Sigmoid colon (tissue), 7 donors: ENCODE results near the gene LRIT2. TPM values are rescaled to one million over a fixed set of nuclear protein-coding genes. Genes with fewer than 3 reads are reported as not detected.

Experiments used
- DNase-seq: peaks from one replicate; pipeline ENCODE4 v3.0.0-alpha.2; 2019
- H3K27ac ChIP-seq, 4 donors: fragments of 200-600 bp; sonication (generic); one replicate each; pipeline ENCODE4 v1.5.1; 2016 to 2019; ENCODE audit warnings: mild to moderate bottlenecking in 1 of 4
- H3K27me3 ChIP-seq, 3 donors: fragments of 200-600 bp; sonication (generic); one replicate each; pipeline ENCODE4 v1.5.1; 2019; ENCODE audit warnings: mild to moderate bottlenecking in 1 of 3
- H3K36me3 ChIP-seq, 4 donors: fragments of 200-600 bp; sonication (generic); one replicate each; pipeline ENCODE4 v1.5.1; 2016 to 2019
- H3K4me1 ChIP-seq, 4 donors: fragments of 200-600 bp; sonication (generic); one replicate each; pipeline ENCODE4 v1.5.1; 2017 to 2019
- H3K4me3 ChIP-seq, 4 donors: fragments of 200-600 bp; sonication (generic); one replicate each; pipeline ENCODE4 v1.5.1; 2017 to 2019; ENCODE audit warnings: mild to moderate bottlenecking in 2 of 4, moderate library complexity in 1 of 4
- H3K9me3 ChIP-seq, 4 donors: fragments of 200-600 bp in 3 of 4; sonication (generic) in 3 of 4; one replicate each; pipeline versions ENCODE4 v1.5.1 to v1.6.1; 2013 to 2019
- CTCF ChIP-seq, 4 experiments: fragments of 450-650 bp in 3 of 4; fragments of 200-600 bp in 1 of 4; IDR thresholded peaks; one replicate each; pipeline ENCODE4 v1.5.1; 2016 to 2019; ENCODE audit warnings: antibody characterized with exemption in 4 of 4, mild to moderate bottlenecking in 3 of 4, moderate library complexity in 2 of 4
- EP300 ChIP-seq, 4 donors: sonication (generic); formaldehyde crosslinking; IDR thresholded peaks; one replicate each; pipeline ENCODE4 v1.6.1; 2017; ENCODE audit warnings: antibody characterized with exemption in 4 of 4
- POLR2A ChIP-seq, 2 donors: fragments of 450-650 bp; IDR thresholded peaks; one replicate each; pipeline ENCODE4 v1.6.1; 2016; ENCODE audit warnings: antibody characterized with exemption in 2 of 2, mild to moderate bottlenecking in 2 of 2, moderate library complexity in 2 of 2
- POLR2AphosphoS5 ChIP-seq, 4 donors: sonication (generic); formaldehyde crosslinking; IDR thresholded peaks; one replicate each; pipeline ENCODE4 v1.6.1; 2017; ENCODE audit warnings: antibody characterized with exemption in 4 of 4
- WGBS, 2 donors: extraction: QIAGEN DNeasy Blood & Tissue Kit; methylation state at CpG; one replicate each; pipeline ENCODE4 v1.1.7; 2013; 5-methylcytosine and 5-hydroxymethylcytosine counted together
- intact Hi-C: fragments of 100-400 bp; cut with DNase I; formaldehyde crosslinking; loops from one replicate; pipeline ENCODE4 v1.15.1; 2023
- polyA plus RNA-seq, 3 donors: library from polyadenylated mRNA; stranded (reverse); fragments of 200-250 nt; gene quantifications; one replicate each; pipeline ENCODE4 v1.2.3, GENCODE V29; 2013
- total RNA-seq, 4 donors: library from RNA; depleted of rRNA; stranded (reverse); fragments of >200 nt; gene quantifications; one replicate each; pipeline ENCODE4 v1.1.0, GENCODE V29; 2016
- donor health status: healthy with polysubstance abuse.
- donor health status: Bipolar disorder and iron deficiency.
- donor health status: healthy.

Gene LRIT2
- total and polyA plus RNA-seq, 7 donors = 0.03 TPM; not detected in 6

- H3K9me3 ChIP-seq = no peaks in the 10 kb centered on the region
- WGBS, 2 donors = 79 to 87% methylated on average over 25 of the region's 25 CpGs
- no peak for TF ChIP-seq CTCF (IDR thresholded peaks at IDR 0.05)
- no peak for TF ChIP-seq POLR2AphosphoS5 (IDR thresholded peaks at IDR 0.05)
- TF ChIP-seq POLR2A (IDR thresholded peaks at IDR 0.05) = no peak
- TF ChIP-seq EP300 (IDR thresholded peaks at IDR 0.05) = no peak
- H3K27ac ChIP-seq = no peak overlapping the region
- no peak for DNase-seq
- no peaks in the 10 kb centered on the region for H3K27me3 ChIP-seq
- H3K4me1 ChIP-seq = no peaks in the 10 kb centered on the region
- no peak overlapping the region for H3K4me3 ChIP-seq
- intact Hi-C loops = no loop called here
- no peaks in the 10 kb centered on the region for H3K36me3 ChIP-seq
Observed at GRCh38 chr10:84214046-84214572, 11.2 kb downstream of the LRIT2 start.

GRCh38 chr10:84213076-84213475 is 12.3 kb downstream of the LRIT2 start:
- Histone ChIP-seq H3K36me3 (no peaks in the 10 kb centered on the region), H3K27me3 (no peaks in the 10 kb centered on the region), H3K27ac (no peak overlapping the region), H3K4me1 (no peaks in the 10 kb centered on the region), H3K9me3 (no peaks in the 10 kb centered on the region), H3K4me3 (no peak overlapping the region)
- no peak for TF ChIP-seq CTCF (IDR thresholded peaks at IDR 0.05)
- TF ChIP-seq EP300 (IDR thresholded peaks at IDR 0.05) = no peak
- TF ChIP-seq POLR2A (IDR thresholded peaks at IDR 0.05) = no peak
- no peak for TF ChIP-seq POLR2AphosphoS5 (IDR thresholded peaks at IDR 0.05)
- intact Hi-C loops = no loop called here
- WGBS, 2 donors = 83 to 86% methylated on average over 11 of the region's 11 CpGs
- DNase-seq = no peak

GRCh38 chr10:84212014-84212413 is 13.3 kb downstream of the LRIT2 start:
- H3K4me1 ChIP-seq = no peaks in the 10 kb centered on the region
- intact Hi-C loops = no loop called here
- H3K9me3 ChIP-seq = no peaks in the 10 kb centered on the region
- H3K27me3 ChIP-seq = no peaks in the 10 kb centered on the region
- 73 to 79% methylated on average over 5 of the region's 5 CpGs for WGBS, 2 donors
- no peak overlapping the region for H3K4me3 ChIP-seq
- no peaks in the 10 kb centered on the region for H3K36me3 ChIP-seq
- TF ChIP-seq POLR2AphosphoS5 (IDR thresholded peaks at IDR 0.05) (no peak), CTCF (IDR thresholded peaks at IDR 0.05) (no peak), POLR2A (IDR thresholded peaks at IDR 0.05) (no peak), EP300 (IDR thresholded peaks at IDR 0.05) (no peak)
- no peak for DNase-seq
- no peak overlapping the region for H3K27ac ChIP-seq

GRCh38 chr10:84211566-84211965 is 13.8 kb downstream of the LRIT2 start:
- Histone ChIP-seq H3K9me3 (no peaks in the 10 kb centered on the region), H3K4me3 (no peak overlapping the region), H3K4me1 (no peaks in the 10 kb centered on the region), H3K27me3 (no peaks in the 10 kb centered on the region), H3K27ac (no peak overlapping the region), H3K36me3 (no peaks in the 10 kb centered on the region)
- DNase-seq = no peak
- intact Hi-C loops = no loop called here
- 81 to 88% methylated on average over 2 of the region's 2 CpGs for WGBS, 2 donors
- TF ChIP-seq CTCF (IDR thresholded peaks at IDR 0.05) (no peak), POLR2A (IDR thresholded peaks at IDR 0.05) (no peak), POLR2AphosphoS5 (IDR thresholded peaks at IDR 0.05) (no peak), EP300 (IDR thresholded peaks at IDR 0.05) (no peak)

- 88 to 89% methylated on average over 10 of the region's 10 CpGs for WGBS, 2 donors
- no peaks in the 10 kb centered on the region for H3K36me3 ChIP-seq
- no peak for DNase-seq
- intact Hi-C loops = no loop called here
- no peaks in the 10 kb centered on the region for H3K9me3 ChIP-seq
- no peaks in the 10 kb centered on the region for H3K27me3 ChIP-seq
- H3K4me1 ChIP-seq = no peaks in the 10 kb centered on the region
- H3K4me3 ChIP-seq = no peak overlapping the region
- TF ChIP-seq POLR2A (IDR thresholded peaks at IDR 0.05) (no peak), EP300 (IDR thresholded peaks at IDR 0.05) (no peak), CTCF (IDR thresholded peaks at IDR 0.05) (no peak), POLR2AphosphoS5 (IDR thresholded peaks at IDR 0.05) (no peak)
- H3K27ac ChIP-seq = no peak overlapping the region
Observed at GRCh38 chr10:84208023-84208422, 17.3 kb downstream of the LRIT2 start.
